K562 (cell line): ENCODE results near the gene NR1H2. TPM values are rescaled to one million over a fixed set of nuclear protein-coding genes. Genes with fewer than 3 reads are reported as not detected.
A peak's percentile ranks its signal among the peaks of the same experiment; 100 is the strongest.

Experiments
- ARID1B ChIP-seq: fragments of 450-650 bp; IDR thresholded peaks from 2 replicates; pipeline ENCODE4 v1.6.1; 2016; ENCODE audit warnings: antibody characterized with exemption, mild to moderate bottlenecking, inconsistent platforms
- CHD2 ChIP-seq: IDR thresholded peaks from 2 replicates; pipeline ENCODE4 v1.6.1; 2011; ENCODE audit warnings: low read depth, low read length
- CREB1 ChIP-seq, 2 experiments: sonication (generic) in 1 of 2; formaldehyde crosslinking in 1 of 2; IDR thresholded peaks; 2 replicates each; pipeline versions ENCODE4 v1.6.1 to v1.8.0; 2012 to 2022; ENCODE audit warnings: inconsistent platforms in 1 of 2, mild to moderate bottlenecking in 1 of 2, missing genetic modification reagents in 1 of 2, moderate library complexity in 1 of 2
- ETV6 ChIP-seq, 3 experiments: fragments of 150-350 bp in 1 of 3; sonication (generic) in 1 of 3; formaldehyde crosslinking in 1 of 3; IDR thresholded peaks; 2 replicates each; pipeline versions ENCODE4 v1.6.1 to v1.8.0; 2014 to 2022; ENCODE audit warnings: borderline replicate concordance in 2 of 3, low read depth in 2 of 3, antibody characterized with exemption in 1 of 3, low read length in 1 of 3, mild to moderate bottlenecking in 1 of 3, missing genetic modification reagents in 1 of 3
- KDM1A ChIP-seq, 2 experiments: fragments of 450-650 bp; IDR thresholded peaks; 2 replicates each; pipeline ENCODE4 v1.6.1; 2016; ENCODE audit warnings: mild to moderate bottlenecking in 2 of 2
- L3MBTL2 ChIP-seq: fragments of 450-650 bp; IDR thresholded peaks from 2 replicates; pipeline ENCODE4 v1.6.1; 2016; ENCODE audit warnings: mild to moderate bottlenecking, moderate library complexity
- MAFK ChIP-seq: IDR thresholded peaks from 2 replicates; pipeline ENCODE4 v1.6.1; 2011; ENCODE audit warnings: low read length, improper control_type of control experiment
- NCOA4 ChIP-seq: fragments of 450-650 bp; IDR thresholded peaks from 2 replicates; pipeline ENCODE4 v1.6.1; 2018; ENCODE audit warnings: mild to moderate bottlenecking; ENCODE audit not compliant: partially characterized antibody
- NCOR1 ChIP-seq: fragments of 450-650 bp; IDR thresholded peaks from 2 replicates; pipeline ENCODE4 v1.6.1; 2016; ENCODE audit warnings: mild to moderate bottlenecking, moderate library complexity
- NR2C2 ChIP-seq, 2 experiments: fragments of 200-800 bp in 1 of 2; sonication (Bioruptor generic) in 1 of 2; sonication (generic) in 1 of 2; formaldehyde crosslinking in 1 of 2; IDR thresholded peaks; 2 replicates each; pipeline versions ENCODE4 v1.6.1 to v1.8.0; 2016 to 2022; ENCODE audit warnings: mild to moderate bottlenecking in 1 of 2, missing compliant biosample characterization in 1 of 2, missing genetic modification characterization in 1 of 2, missing genetic modification reagents in 1 of 2
- RNF2 ChIP-seq: sonication (generic); IDR thresholded peaks from 2 replicates; pipeline ENCODE4 v1.6.1; 2016
- SMAD4 ChIP-seq: fragments of 250-450 bp; sonication (Bioruptor Pico); conservative IDR thresholded peaks from 2 replicates; pipeline ENCODE4 v1.8.0; 2021; ENCODE audit warnings: inconsistent platforms, mild to moderate bottlenecking, moderate library complexity
- SMARCA5 ChIP-seq: fragments of 450-650 bp; IDR thresholded peaks from 2 replicates; pipeline ENCODE4 v1.6.1; 2016
- ZBED1 ChIP-seq: IDR thresholded peaks from 2 replicates; pipeline ENCODE4 v1.6.1; 2014
- ZFP36 ChIP-seq: fragments of 150-350 bp; IDR thresholded peaks from 2 replicates; pipeline ENCODE4 v1.6.1; 2018; ENCODE audit warnings: low read length, low read depth; ENCODE audit not compliant: partially characterized antibody
- ZNF197 ChIP-seq: fragments of 200-800 bp; sonication (Bioruptor generic); IDR thresholded peaks from 2 replicates; pipeline ENCODE4 v1.6.1; 2016; ENCODE audit warnings: low read depth, missing genetic modification characterization, missing compliant biosample characterization
- ZNF347 ChIP-seq: fragments of 450-650 bp; formaldehyde crosslinking; IDR thresholded peaks from 2 replicates; pipeline ENCODE4 v1.4.0; 2020; ENCODE audit warnings: low read depth, mild to moderate bottlenecking, moderate library complexity
- ZNF696 ChIP-seq: fragments of 250-450 bp; sonication (Bioruptor Pico); conservative IDR thresholded peaks from 2 replicates; pipeline ENCODE4 v1.4.0; 2020; ENCODE audit warnings: mild to moderate bottlenecking, moderate library complexity
- polyA plus RNA-seq, 8 experiments: library from polyadenylated mRNA; depleted of rRNA in 4 of 8; stranded (reverse) in 5 of 8; unstranded in 3 of 8; fragments of >200 nt; fragmentation: Nextera tagmentation in 2 of 8; fragmentation: Illumina TruSeq in 1 of 8; extraction: Ambion mirVana in 2 of 8; extraction: Trizol in 1 of 8; gene quantifications; 2 replicates each; pipeline versions ENCODE4 v1.2.1 to v1.2.3, GENCODE V29; 2011 to 2014; ENCODE audit warnings: inconsistent platforms in 1 of 8, missing spikeins in 1 of 8
- total RNA-seq, 7 experiments: library from RNA; depleted of rRNA in 6 of 7; stranded (reverse); fragments of >200 nt in 6 of 7; fragmentation: Illumina TruSeq in 2 of 7; extraction: Trizol in 2 of 7; gene quantifications; 2 replicates each; pipeline versions ENCODE4 v1.2.1 to v1.2.3, GENCODE V29; 2011 to 2021; ENCODE audit warnings: low replicate concordance in 1 of 7
- TF ChIP-seq, protein P1 (sequence below): sonication (generic); formaldehyde crosslinking; IDR thresholded peaks from 2 replicates; pipeline ENCODE4 v1.8.0; 2023; ENCODE audit warnings: missing genetic modification reagents, mild to moderate bottlenecking, borderline replicate concordance
- TF ChIP-seq, protein P2 (sequence below): fragments of 200-800 bp; sonication (Bioruptor generic); IDR thresholded peaks from 2 replicates; pipeline ENCODE4 v1.6.1; 2017; ENCODE audit warnings: missing genetic modification characterization, missing compliant biosample characterization
- TF ChIP-seq, protein P3 (sequence below): fragments of 450-650 bp; formaldehyde crosslinking; IDR thresholded peaks from 2 replicates; pipeline ENCODE4 v1.4.0; 2020; ENCODE audit warnings: mild to moderate bottlenecking, moderate library complexity

NR1H2 gene
- total and polyA plus RNA-seq, 9 of the 15 experiments (the other 6 are each of a cell fraction or from before 2014, with no cell fraction given), result 0.11 to 73.8 (median 24.0) TPM

DNA sequence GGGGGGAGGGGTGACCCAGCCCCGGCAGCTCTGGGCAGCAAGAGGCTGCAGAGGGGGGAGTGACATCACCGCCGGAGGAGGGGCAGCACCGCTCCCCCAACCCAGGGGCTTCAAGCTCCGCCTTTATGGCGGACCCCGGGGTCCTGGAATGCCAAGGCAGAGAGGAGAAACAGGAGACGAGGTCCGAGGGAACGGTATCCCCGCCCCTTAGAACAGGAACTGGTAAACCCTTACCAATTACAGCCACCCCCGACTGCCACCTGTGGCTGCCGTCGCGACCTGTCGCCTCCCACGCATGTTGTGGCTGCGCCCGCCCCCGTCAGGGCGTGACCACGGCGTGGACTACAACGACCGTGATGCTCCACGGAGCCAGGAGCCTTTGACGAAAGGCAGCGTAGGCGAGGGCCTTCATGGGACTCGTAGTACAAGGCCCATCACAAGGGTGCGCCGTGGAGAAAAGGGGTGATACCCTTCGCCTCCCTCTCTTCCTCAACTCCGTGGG lies 43.0 kb upstream of the NR1H2 start (continued):
- no peak for TF ChIP-seq NR2C2 (CRISPR knock-in tag; IDR thresholded peaks at IDR 0.05)
- TF ChIP-seq NR2C2 (tag; IDR thresholded peaks at IDR 0.05), result peak; percentile 81
- TF ChIP-seq RNF2, result no peak; the same call in 1 of the 2 replicates
- peak; percentile 98 for TF ChIP-seq ZBED1
- peak; percentile 71 for TF ChIP-seq NCOR1
- TF ChIP-seq, protein P1, sequence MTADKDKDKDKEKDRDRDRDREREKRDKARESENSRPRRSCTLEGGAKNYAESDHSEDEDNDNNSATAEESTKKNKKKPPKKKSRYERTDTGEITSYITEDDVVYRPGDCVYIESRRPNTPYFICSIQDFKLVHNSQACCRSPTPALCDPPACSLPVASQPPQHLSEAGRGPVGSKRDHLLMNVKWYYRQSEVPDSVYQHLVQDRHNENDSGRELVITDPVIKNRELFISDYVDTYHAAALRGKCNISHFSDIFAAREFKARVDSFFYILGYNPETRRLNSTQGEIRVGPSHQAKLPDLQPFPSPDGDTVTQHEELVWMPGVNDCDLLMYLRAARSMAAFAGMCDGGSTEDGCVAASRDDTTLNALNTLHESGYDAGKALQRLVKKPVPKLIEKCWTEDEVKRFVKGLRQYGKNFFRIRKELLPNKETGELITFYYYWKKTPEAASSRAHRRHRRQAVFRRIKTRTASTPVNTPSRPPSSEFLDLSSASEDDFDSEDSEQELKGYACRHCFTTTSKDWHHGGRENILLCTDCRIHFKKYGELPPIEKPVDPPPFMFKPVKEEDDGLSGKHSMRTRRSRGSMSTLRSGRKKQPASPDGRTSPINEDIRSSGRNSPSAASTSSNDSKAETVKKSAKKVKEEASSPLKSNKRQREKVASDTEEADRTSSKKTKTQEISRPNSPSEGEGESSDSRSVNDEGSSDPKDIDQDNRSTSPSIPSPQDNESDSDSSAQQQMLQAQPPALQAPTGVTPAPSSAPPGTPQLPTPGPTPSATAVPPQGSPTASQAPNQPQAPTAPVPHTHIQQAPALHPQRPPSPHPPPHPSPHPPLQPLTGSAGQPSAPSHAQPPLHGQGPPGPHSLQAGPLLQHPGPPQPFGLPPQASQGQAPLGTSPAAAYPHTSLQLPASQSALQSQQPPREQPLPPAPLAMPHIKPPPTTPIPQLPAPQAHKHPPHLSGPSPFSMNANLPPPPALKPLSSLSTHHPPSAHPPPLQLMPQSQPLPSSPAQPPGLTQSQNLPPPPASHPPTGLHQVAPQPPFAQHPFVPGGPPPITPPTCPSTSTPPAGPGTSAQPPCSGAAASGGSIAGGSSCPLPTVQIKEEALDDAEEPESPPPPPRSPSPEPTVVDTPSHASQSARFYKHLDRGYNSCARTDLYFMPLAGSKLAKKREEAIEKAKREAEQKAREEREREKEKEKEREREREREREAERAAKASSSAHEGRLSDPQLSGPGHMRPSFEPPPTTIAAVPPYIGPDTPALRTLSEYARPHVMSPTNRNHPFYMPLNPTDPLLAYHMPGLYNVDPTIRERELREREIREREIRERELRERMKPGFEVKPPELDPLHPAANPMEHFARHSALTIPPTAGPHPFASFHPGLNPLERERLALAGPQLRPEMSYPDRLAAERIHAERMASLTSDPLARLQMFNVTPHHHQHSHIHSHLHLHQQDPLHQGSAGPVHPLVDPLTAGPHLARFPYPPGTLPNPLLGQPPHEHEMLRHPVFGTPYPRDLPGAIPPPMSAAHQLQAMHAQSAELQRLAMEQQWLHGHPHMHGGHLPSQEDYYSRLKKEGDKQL (CRISPR knock-in tag), result no peak
- TF ChIP-seq ARID1B, result peak; percentile 50
- TF ChIP-seq CHD2, result 0 out of 2 replicates have a peak, but pooled peaks have one; percentile 13
- no peak for TF ChIP-seq ZFP36
- no peak for TF ChIP-seq L3MBTL2
- TF ChIP-seq MAFK, result 0 out of 2 replicates have a peak, but pooled peaks have one; percentile 3
- no peak for TF ChIP-seq SMARCA5
- TF ChIP-seq ZNF696 (CRISPR knock-in tag), result no peak
- TF ChIP-seq, protein P2, sequence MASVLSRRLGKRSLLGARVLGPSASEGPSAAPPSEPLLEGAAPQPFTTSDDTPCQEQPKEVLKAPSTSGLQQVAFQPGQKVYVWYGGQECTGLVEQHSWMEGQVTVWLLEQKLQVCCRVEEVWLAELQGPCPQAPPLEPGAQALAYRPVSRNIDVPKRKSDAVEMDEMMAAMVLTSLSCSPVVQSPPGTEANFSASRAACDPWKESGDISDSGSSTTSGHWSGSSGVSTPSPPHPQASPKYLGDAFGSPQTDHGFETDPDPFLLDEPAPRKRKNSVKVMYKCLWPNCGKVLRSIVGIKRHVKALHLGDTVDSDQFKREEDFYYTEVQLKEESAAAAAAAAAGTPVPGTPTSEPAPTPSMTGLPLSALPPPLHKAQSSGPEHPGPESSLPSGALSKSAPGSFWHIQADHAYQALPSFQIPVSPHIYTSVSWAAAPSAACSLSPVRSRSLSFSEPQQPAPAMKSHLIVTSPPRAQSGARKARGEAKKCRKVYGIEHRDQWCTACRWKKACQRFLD (CRISPR knock-in tag), result peak; percentile 83
- no peak for TF ChIP-seq ZNF347
- TF ChIP-seq, protein P3, sequence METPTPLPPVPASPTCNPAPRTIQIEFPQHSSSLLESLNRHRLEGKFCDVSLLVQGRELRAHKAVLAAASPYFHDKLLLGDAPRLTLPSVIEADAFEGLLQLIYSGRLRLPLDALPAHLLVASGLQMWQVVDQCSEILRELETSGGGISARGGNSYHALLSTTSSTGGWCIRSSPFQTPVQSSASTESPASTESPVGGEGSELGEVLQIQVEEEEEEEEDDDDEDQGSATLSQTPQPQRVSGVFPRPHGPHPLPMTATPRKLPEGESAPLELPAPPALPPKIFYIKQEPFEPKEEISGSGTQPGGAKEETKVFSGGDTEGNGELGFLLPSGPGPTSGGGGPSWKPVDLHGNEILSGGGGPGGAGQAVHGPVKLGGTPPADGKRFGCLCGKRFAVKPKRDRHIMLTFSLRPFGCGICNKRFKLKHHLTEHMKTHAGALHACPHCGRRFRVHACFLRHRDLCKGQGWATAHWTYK, result peak; percentile 97
- no peak for TF ChIP-seq ETV6 (IDR thresholded peaks at IDR 0.05; ENCODE audit: borderline replicate concordance in 1 of 2, low read depth in 2 of 2, low read length in 1 of 2)
- no peak for TF ChIP-seq ETV6 (CRISPR knock-in tag; IDR thresholded peaks at IDR 0.05; ENCODE audit: borderline replicate concordance)
- no peak for TF ChIP-seq NCOA4
- TF ChIP-seq KDM1A (IDR thresholded peaks at IDR 0.05), result no peak
- peak; percentile 97 for TF ChIP-seq SMAD4
- peak; percentile 94; the same call in 1 of the 2 replicates for TF ChIP-seq ZNF197 (CRISPR knock-in tag)
- TF ChIP-seq CREB1 (IDR thresholded peaks at IDR 0.05), result peak; percentile 60; the same call in 1 of the 2 replicates
- peak; percentile 66; the same call in 1 of the 2 replicates for TF ChIP-seq CREB1 (CRISPR knock-in tag; IDR thresholded peaks at IDR 0.05)
